Activated naive CD4-positive, alpha-beta T cell treated with anti-CD3 and anti-CD28 coated beads, Interleukin-2, amount 50 U/mL, for 16 hours (primary cell): ENCODE measurements around the gene CCNY.

ENCODE experiments used
- DNase-seq: peaks from one replicate; pipeline ENCODE4 v3.0.0-alpha.2; 2020

Gene CCNY

DNA sequence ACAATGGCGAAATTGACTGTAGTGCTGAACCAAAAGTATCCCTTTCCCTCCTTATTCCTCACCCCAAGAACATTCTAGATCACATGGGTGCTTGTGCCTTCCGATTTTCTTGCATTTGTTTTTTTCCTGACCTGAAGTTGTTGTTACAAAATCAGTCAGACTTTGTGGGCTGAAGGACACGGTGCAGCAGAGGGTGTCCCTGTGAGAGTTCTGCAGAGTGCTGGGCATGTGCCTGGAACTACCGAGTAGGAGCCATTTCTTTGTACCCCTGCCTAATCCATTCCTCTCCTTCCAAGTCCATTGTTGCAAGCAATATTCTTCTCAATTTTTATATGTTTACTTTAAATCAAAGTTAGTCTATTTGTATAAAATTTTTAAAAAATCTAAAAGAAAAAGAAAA, 233.5 kb downstream of the CCNY start:
- no peak for DNase-seq

DNA sequence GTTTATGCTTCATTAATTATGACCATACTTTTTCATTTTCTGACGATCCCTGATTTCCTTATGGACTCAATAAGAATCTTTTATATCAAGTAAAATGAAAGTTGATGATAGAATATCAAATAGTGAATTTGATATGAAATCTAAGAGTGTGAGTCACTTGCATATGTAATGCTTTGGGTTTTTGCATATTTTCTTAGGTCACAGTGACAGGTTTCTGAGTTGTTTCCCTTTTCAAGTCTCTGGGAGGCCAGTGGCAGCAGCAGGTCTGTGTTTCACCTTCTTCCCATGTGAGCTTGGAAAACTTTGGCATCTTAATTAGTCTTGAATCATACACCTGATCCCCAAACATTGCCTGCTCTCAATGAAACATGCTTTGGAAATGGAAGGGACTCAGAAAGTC, 234.1 kb downstream of the CCNY start:
- no peak for DNase-seq

DNA sequence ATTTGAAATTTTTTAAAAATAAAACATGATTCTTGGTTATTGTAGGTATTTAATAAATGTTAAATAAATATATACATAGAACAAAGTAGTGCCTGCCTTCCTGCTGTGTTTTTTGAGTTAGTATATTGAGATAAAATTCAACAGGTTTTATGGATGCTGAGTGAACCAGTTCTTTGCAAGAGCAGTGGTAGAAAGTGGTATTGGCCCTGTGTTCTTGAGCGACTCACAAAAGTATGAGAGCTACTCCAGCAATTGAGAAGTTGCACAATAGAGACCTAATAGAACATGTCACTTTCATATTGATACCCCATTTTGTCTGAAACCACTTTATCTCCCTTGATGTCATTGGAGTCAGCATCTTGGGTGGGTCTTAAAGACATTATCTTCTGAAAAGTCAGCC, 236.3 kb downstream of the CCNY start:
- no peak for DNase-seq

DNA sequence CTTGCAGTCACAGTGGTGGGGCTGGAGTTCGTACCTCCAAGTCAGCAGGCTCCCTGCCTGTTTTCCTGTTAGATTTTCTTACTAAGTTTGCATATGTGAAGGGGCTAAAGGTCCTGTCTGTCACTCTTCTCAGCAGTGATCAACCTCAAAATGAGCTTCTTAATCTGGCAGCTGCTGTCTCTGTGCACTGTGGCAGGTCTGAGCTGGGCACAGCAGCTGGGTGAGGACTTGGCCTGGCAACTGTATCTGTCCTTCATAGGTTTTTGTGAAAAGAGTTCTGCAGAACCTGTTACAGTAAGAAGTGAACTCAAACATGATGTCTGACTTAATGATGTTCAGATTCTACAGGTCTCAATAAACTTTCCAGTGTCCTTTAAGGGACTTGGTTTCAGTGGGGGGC, 237.5 kb downstream of the CCNY start:
- DNase-seq, result no peak

DNA sequence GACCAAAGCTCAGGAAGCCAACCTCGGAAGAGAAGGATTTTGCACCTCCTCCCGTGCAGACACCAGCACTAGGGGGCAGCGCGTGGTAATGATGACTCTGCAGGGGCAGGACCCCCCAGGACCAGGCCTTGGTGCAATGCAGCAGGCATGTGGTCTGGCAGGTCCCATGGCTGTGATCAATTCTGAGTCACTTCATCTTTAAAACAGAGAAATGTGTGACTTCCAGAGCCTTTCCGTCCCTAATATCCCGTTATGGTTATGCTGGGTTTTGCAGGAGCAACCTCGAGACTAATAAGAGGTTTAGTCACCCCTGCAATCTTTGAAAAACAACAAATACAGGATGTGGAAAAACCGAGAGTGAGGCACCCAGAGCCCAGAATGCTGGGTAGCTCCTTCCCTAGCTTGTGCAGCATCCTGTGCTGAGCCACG, 238.6 kb downstream of the CCNY start:
- no peak for DNase-seq

DNA sequence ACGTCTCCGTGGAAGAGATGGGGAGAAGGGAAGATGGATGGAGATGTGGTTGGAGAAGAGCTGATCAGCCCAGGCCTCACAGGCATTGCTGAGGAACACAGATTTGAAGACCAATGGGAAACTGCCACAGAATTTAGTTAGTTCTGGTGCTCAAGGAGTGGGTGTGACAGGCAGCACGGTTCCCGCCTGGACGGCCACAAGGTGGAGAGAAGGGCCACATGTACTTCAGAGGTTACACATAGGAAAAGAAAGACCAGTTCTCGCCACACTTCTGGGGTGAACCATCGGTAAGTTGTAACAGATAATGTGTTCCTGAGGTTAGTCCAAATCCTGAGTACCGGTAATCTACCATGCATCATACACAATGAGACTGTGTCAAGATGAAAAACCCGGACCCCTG, 239.3 kb downstream of the CCNY start:
- no peak for DNase-seq

DNA sequence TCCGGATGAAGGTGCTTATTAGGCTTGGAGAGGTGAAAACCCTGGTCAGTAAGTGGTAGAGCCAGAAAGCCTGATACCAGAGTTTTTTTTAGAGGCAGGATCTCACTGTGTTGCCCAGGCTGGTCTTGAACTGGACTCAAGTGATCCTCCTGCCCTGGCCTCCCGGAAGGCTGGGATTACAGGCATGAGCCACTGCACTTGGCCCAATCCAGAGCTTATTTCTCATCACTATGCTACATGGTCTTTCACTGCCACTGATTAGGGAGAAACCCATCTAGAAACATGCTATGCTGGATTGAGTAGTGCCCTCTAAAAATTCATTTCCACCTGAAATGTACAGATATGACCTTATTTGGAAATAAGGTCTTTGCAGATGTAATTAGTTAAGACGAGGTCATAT, 240.4 kb downstream of the CCNY start:
- DNase-seq, result no peak

DNA sequence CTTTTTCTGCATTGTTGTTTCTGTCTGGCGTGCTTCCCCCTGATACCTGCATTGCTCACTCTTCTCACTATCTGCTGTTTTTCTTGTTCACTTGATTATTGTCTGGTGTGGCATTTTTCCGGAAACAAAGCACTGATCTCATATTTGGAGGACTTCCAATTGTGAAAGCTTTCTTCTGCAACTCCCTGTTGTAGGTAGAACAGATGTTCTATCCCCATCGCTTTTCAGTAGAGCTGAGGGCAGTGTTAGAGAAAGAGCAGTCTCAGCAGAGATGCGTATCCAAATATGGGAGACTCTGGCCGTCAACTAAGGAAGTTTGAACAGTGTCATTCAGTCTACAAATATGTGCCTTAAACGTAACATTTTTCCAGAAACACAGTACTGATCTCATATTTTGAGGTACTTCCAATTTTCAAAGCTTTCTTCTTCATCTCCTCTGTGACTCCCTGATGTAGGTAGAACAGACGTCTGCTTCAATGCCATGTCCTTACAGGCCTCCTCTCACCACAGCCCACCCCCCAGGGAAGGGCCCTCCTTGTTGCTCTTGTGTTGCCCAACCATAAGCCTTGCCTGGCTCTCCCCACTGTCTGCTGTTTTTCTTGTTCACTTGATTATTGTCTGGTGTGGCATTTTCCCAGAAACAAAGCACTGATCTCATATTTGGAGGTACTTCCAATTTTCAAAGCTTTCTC, 241.8 kb downstream of the CCNY start:
- no peak for DNase-seq

DNA sequence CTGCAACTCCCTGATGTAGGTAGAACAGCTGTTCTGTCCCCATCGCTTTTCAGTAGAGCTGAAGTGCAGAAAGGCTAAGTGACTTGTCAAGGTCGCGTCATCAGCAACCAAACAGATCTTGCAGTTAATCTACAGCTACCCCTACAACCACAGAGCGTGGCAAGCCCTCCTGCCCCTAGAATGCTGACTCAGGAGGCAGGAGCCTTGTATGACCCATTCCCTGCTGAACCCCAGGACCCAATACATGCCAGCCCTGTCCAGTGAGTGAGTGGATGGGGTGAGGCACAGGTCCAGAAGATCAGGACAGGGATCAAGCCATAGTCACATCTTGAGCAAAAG, 242.3 kb downstream of the CCNY start:
- no peak for DNase-seq

DNA sequence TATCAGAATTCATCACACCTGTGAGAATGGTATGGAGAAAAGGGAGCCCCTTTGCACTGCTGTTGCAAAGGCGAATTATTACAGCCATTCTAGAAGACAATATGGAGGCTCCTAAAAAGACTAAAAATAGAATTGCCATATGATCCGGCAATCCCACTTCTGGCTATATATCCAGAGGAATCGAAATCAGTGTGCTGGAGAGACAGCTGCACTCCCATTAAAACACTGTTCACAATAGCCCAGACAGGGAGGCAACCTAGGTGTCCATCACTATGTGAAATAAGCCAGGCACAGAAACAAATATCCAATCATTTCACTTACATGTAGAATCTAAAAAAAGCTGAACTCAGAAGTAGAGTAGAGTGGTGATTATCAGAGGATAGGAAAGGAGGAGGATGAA, 242.8 kb downstream of the CCNY start:
- DNase-seq, result no peak

DNA sequence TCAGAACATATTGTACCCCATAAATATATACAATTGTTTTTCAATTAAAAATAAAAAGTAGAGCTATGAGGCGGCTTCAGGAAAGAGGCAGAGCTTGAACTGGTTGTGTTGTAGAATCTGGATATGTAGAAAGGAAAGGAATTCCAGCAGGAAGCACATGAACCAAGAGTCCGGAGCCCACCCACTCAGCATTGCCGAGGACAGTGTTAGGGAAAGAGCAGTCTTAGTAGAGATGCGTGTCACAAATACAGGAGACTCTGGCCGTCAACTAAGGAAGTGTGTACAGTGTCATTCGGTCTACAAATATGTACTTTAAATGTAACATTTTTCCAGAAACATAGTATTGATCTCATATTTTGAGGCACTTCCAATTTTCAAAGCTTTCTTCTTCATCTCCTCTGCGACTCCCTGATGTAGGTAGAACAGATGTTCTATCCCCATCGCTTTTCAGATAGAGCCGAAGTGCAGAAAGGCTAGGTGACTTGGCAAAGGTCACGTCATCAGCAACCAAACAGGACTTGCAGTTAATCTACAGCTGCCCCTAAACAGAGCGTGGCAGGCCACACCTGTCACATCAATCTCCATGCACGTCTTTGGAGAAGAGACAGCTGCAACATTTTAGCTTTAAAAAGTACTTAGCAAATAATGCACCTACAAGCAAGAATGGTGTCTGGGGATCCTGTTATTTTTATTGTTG, 243.6 kb downstream of the CCNY start:
- no peak for DNase-seq

DNA sequence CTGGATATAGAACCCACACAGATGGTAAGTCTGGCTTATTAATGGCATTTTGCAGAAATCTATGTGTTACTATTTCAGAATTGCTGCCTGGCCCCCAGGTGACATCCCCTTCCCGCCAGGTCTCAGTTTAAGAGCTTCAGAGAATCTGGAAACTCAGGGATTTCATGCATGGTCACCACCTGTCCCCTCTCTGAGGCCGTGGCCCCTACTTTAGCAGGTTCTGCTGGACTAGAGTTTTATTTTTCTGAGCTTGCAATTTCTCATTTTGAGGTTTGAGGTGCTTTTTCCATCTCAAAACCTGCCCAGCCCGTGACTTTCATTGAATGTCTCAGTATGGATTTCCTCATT, 244.1 kb downstream of the CCNY start:
- no peak for DNase-seq

DNA sequence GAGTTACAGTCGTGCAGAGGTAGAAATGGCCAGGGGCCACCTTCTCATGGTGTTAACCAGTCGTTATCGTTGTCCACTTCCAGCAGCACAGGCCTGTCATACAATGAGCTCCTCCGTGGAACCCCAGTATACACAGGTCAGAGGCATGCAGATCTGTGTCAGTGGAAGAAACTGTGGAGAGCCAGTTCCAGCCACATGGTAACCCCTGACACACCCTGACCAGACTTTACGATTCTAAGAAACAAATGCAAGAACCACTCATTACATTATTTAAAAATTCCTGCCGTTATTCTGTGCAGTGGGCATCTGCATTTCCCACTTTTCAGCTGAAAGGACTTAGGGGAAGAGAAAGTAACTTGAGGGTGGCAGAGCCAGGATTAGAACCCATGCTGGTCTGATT, 245.3 kb downstream of the CCNY start:
- no peak for DNase-seq

DNA sequence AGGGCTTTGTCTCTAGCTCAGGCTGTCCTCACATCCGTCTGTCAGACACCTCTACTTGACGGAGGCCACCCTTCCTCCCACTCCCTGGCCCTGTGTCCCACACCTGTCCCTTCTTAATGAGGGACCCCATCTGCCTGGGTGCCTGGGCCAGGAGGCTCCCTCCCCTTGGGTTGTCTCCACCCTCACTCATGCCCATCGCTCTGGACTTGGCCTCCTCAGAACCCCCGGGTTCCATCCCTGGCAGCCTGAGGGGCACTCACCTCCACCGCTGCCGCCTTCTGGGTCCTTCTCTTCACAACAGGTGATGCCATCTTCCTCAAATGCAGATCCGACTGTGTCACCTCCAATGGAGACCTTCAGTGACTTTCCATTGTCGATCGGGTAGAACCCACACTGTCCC, 248.6 kb downstream of the CCNY start:
- DNase-seq, result no peak

DNA sequence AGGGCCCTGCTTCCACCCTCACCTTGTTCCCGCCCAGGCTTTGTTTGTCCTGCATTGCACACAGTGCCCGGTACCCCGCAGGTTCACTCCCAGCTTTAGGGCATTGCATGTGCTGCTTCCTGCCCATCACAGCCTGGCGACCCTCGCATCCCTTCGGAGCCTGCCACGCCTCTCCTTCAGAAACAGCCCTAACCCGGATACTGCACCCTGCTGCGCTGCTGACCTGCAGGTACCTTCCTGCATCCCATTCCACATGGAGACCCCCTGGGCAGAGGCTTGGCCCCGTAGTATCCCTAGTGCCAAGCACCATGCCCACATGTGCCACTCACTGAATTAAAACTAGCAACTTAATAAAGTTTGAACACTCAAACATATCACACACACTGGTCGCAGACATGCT, 249.0 kb downstream of the CCNY start:
- no peak for DNase-seq

DNA sequence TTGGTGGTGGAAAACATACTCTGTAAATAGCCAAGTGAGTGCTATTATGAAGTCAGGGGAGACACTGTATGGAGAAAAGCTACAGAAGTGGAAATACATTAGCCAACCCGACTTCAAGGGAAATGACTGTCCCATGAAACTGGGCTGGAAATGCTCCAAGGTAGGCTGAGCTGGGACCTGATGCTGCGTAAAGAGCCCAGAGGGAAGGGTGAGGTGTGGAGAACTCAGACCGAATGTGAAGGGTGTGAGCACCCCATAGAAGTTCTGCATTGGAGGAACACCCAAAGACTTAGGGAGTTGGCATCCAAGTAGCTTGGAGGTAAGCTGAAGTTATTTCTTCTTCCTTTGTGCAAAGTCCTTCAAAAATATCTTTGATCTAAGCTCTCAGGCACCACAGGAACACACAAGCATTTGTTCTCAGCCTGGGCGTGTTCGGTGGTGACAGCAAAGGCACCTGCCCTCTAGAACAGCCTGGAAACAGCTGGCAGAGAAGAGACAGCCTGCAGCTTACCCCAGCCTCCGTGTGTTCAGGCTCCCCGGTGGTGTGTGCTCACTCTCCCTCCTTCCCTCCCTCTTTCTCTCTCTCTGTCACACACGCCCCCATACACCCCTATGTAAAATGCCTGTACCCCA, 249.7 kb downstream of the CCNY start:
- no peak for DNase-seq

DNA sequence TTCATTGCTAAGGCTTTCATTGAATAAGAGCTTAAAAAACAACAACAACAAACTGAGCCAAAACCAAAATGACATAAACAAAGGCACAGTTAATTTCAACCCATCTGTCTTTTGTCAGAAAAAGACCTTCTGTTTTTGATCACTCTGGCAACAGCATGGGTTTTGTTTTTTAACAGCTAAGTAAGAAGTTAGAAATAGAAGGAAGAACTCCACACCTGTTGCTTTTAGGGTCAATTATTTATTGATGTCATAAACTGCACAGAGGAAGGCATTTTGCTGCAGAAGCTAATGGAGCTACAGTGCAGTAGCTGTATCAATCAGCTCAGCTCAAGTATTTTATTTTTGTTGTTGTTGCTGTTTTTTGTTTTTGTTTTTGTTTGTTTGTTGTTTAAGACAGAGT, 252.5 kb downstream of the CCNY start:
- no peak for DNase-seq

DNA sequence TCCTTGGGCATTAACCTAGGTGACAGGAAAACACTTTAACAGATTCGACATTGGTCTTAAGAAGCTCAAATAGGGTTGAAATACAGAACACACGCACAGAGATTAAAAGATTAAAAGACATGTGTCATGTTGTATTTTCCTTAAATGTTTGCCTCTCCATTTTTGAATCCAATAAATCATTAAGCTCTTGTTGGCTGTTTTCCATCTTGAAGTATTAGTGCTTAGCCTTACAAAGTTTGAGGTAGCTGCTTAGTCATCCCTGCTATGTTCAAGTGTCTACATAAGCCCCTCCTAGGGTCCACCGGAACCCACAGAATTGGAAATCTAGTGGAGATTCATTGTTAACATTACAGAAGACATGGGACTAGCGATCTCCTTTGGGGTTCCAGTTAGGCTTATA, 256.1 kb downstream of the CCNY start:
- no peak for DNase-seq

DNA sequence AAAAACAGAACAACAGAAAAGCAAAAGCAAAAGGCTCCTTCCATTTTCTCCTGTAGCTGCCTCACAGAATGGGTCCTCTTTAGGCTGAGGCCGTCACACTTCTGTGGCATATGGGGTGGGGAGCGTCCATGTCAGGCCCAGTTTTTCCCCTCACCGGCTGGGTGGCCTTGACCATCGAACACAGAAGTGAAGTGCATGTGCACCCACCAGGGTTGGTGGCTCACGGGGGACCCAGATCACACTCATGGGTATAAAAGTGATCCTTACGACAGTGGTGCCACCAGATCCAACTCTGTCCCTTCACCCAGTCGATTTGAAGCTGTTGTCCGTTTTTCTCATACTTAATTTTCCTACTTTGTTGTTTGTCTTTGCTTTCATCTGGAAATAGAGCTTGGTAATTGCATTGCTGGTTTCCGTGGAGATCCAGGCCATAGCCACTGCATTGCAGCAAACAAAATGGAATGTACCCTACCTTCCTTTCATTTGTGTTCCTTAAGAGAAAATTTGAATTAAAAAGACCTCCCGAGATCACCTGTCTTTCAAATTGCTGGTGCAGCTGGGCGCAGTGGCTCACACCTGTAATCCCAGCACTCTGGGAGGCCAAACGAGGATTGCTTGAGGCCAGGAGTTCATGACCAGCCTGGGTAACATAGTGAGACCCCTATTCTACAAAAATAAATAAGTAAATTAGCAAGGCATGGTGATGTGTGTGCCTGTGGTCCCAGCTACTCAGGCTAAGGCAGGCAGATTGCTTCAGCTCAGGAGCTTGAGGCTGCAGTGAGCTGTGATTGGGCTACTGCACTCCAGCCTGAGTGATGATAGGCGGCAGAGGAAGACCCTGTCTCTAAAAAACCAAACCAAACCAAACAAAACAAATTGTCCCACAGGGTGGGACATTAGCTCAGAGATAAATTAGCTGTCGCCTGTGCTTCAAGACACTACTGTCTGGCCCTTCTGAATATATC, 258.1 kb downstream of the CCNY start:
- no peak for DNase-seq

DNA sequence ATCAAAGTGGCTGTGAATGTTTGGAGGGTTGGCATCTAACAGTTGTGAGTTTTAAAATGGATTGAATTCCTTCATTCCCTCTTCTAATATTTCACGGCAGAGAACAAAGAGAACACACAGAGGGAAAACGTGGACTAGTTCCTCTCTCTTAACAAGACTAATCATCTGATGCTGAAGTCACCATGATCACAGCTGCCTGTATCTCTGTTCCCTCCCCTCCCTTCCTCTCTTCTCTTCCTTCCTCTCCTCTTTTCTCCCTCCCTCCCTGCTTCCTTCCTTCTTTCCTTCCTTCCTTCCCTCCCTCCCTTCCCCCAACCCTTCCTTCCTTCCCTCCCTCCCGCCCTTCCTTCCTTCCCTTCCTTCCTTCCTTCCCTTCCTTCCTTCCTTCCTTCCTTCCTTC, 258.8 kb downstream of the CCNY start:
- DNase-seq, result no peak

DNA sequence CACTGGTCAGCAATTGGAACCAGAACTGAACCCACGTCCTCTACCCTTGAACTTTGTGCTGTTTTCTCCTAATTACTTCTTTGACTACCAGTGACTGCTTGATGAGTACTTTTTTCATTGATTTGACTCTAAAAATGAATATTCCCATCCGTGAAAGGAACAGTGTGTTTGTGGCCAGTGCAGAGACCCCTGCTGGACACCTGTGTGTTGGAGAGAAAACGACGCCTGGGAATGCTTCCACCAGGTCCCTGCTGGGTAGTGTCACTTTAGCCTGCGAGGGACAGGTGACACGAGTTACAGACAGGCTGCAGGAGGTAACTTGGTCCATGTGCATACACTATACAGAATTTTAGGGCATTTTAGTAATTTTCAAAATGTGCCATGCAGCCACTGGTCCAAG, 262.1 kb downstream of the CCNY start:
- no peak for DNase-seq

DNA sequence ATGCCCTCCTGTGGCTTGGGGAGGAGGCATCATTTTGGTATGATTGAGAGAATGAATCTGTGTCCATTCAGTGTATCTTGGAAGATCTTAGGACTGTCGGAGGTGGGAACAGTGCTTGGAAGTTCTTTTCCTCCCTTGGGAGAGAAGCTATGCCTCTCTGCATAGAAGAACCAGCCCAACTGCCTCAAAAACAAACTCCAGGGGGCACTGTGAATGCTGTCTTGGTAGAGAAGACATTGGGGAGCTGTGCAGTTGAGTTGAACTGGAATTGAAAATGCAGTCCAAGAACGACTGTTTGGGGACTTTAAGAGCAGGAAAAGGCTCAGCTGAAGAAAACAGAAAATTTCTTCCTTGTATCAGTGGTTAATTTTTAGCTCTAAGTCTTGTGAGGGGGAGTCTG, 263.9 kb downstream of the CCNY start:
- DNase-seq, result no peak

DNA sequence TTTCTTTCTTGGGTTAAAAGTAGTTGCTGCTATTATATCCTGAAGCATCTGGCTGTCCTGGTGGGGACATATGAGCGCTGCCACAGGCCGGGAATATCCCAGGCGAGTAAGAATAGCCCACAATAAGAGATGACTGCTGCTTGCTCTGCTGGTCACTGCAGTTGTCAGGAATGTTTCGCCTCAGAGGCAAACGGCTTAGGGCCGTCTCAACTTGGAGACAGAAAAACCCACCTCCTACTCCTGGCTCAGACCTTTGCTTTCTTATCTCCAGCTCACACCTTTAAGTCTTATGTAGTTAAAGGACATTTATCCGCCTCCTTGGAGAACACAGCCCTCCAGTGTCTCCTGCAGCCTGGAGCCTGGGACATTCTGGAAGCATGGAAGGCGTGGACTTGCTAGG, 268.9 kb downstream of the CCNY start, which contains the start of gene GJD4:
Gene GJD4 (plus strand): TSS at position 151 of the 400 bp plus-strand sequence. CDS start 227 bp downstream, at position 378.
- DNase-seq, result no peak
